Measurements from ENCODE around the gene PTPN4. TPM values are rescaled to one million over a fixed set of nuclear protein-coding genes. Genes with fewer than 3 reads are reported as not detected.
A peak's percentile ranks its signal among the peaks of the same experiment; 100 is the strongest.

PTPN4 gene
- total and polyA plus RNA-seq, 10 of the 15 experiments (the other 5 are each of a cell fraction or from before 2014, with no cell fraction given), result 5.0 to 29.7 (median 23.7) TPM

DNA sequence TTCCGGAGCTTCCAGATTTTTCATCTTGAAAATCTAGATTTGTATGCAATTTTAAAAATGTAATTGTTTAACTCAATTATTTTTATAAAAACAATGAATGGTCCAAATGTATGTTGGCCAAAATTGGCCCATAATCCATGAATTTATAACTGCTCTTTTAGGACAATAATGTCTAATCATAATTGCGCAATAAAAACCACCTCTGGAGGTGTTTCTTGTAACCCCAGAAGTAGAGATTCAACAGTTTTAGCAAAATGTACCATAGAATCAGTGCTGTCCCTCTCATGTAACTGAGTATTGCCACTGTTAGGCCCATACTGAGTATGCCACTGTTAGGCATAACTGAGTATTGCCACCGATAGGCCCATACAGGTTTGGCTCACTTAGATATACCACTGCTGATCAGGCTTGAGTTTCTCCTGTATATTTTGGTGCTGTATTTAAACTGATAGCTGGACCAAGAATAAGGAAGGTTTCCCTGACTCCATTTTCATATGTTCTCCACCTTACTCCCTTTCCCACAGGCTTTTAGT, 182.3 kb downstream of the PTPN4 start:
- Histone ChIP-seq H3K27me3 (replicated peaks in 1 of 2; ENCODE audit: control insufficient read depth in 2 of 2, insufficient read depth in 2 of 2, low read length in 1 of 2) (no peaks in the 10 kb centered on the region), H3K9ac (ENCODE audit: control insufficient read depth, insufficient read depth, low read length) (no peak overlapping the region), H3K27ac (ENCODE audit: control insufficient read depth, insufficient read depth) (no peak overlapping the region), H3K4me2 (ENCODE audit: control insufficient read depth, insufficient read depth) (no peak overlapping the region), H3K9me3 (replicated peaks; ENCODE audit: control insufficient read depth, insufficient read depth, low read length) (no peaks in the 10 kb centered on the region), H3K4me1 (ENCODE audit: control insufficient read depth, insufficient read depth, low read length) (no peaks in the 10 kb centered on the region), H3K79me2 (ENCODE audit: control insufficient read depth, insufficient read depth, low read length) (no peaks in the 10 kb centered on the region), H2AFZ (ENCODE audit: control insufficient read depth, low read depth, low read length) (no peak overlapping the region), H3K4me3 (no peak overlapping the region), H3K36me3 (ENCODE audit: control insufficient read depth in 2 of 2, insufficient read depth in 2 of 2, low read length in 1 of 2) (no peaks in the 10 kb centered on the region), H4K20me1 (ENCODE audit: control insufficient read depth, insufficient read depth) (no peaks in the 10 kb centered on the region)
- no TSS peak for BruUV-seq (replicated peaks)
- RAD21 ChIA-PET (ENCODE audit: unreplicated experiment), result no interaction called here
- CTCF ChIA-PET, result interaction anchor here (1.2 to 1.6 kb wide), 3 partner anchors 13 to 61 kb away, joined by 3 to 6 read pairs (median 3); no protein-coding TSS in a partner anchor
- DNase-seq (ENCODE audit: low read depth, low spot score), result no peak
- peak in 1 of 2 experiments; percentile 38; a peak in 1 of 4 replicates for TF ChIP-seq CEBPB (IDR thresholded peaks at IDR 0.05; ENCODE audit: borderline replicate concordance in 1 of 2, low read depth in 2 of 2, low read length in 2 of 2)
- TF ChIP-seq ESRRA (IDR thresholded peaks at IDR 0.05; ENCODE audit: low read length), result no peak
- POLR2A ChIA-PET, result interaction anchor here (0.6 to 0.7 kb wide), 2 partner anchors 65 to 85 kb away, joined by 3 read pairs; no protein-coding TSS in a partner anchor
- SMC1A ChIA-PET (ENCODE audit: uncharacterized antibody, unreplicated experiment), result interaction anchor here (1.1 to 2.2 kb wide), 8 partner anchors 8 to 32 kb away, joined by 3 to 13 read pairs (median 4); no protein-coding TSS in a partner anchor
- peak; percentile 66 for ATAC-seq
- 82% methylated on average over 3 of the region's 3 CpGs for WGBS (ENCODE audit: insufficient coverage, insufficient replicate concordance, low lambda C conversion rate, missing lambda C conversion rate)
- in situ Hi-C loops (cut with MboI), result no loop called here
- intact Hi-C loops (cut with micrococcal nuclease; ENCODE audit: unreplicated experiment), result no loop called here
- FAIRE-seq, result no peak

DNA sequence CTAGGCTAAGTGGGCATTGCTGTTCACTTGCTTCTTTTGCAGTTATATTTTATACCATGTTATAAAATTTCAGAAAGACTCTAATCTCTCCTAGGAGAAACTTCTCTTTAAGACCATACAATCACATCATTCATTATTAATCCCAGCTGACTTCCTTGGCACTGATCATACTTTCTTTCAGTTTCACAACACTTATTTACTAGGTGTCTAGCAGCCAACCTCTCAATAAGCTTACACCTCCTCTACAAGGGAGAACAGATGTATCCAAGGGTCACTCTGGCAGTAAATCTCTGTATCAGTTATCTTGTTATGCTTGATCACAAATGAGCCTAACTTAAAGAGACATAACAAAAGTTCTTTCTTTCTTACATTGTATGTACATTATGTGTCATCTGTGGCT, 183.3 kb downstream of the PTPN4 start:
- H3K79me2 ChIP-seq (ENCODE audit: control insufficient read depth, insufficient read depth, low read length), result no peaks in the 10 kb centered on the region
- H3K4me2 ChIP-seq (ENCODE audit: control insufficient read depth, insufficient read depth), result no peak overlapping the region
- intact Hi-C loops (cut with micrococcal nuclease; ENCODE audit: unreplicated experiment), result no loop called here
- no peak overlapping the region for H3K9ac ChIP-seq (ENCODE audit: control insufficient read depth, insufficient read depth, low read length)
- TF ChIP-seq, protein P1, sequence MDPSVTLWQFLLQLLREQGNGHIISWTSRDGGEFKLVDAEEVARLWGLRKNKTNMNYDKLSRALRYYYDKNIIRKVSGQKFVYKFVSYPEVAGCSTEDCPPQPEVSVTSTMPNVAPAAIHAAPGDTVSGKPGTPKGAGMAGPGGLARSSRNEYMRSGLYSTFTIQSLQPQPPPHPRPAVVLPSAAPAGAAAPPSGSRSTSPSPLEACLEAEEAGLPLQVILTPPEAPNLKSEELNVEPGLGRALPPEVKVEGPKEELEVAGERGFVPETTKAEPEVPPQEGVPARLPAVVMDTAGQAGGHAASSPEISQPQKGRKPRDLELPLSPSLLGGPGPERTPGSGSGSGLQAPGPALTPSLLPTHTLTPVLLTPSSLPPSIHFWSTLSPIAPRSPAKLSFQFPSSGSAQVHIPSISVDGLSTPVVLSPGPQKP (IDR thresholded peaks at IDR 0.05; ENCODE audit: low read depth, low read length), result no peak
- no peak overlapping the region for H2AFZ ChIP-seq (ENCODE audit: control insufficient read depth, low read depth, low read length)
- ChIA-PET RAD21 (ENCODE audit: unreplicated experiment) (no interaction called here), POLR2A (no interaction called here), CTCF (interaction anchor here (0.6 to 1.5 kb wide), 4 partner anchors 10 to 64 kb away, joined by 3 to 4 read pairs (median 3); no protein-coding TSS in a partner anchor), SMC1A (ENCODE audit: uncharacterized antibody, unreplicated experiment) (interaction anchor here (1.2 to 2.2 kb wide), 6 partner anchors 9 to 31 kb away, joined by 3 to 13 read pairs (median 4); no protein-coding TSS in a partner anchor)
- FAIRE-seq (no peak), DNase-seq (ENCODE audit: low read depth, low spot score) (no peak), ATAC-seq (peak; percentile 65)
- in situ Hi-C loops (cut with MboI), result no loop called here
- H3K4me1 ChIP-seq (ENCODE audit: control insufficient read depth, insufficient read depth, low read length), result no peaks in the 10 kb centered on the region
- no peak overlapping the region for H3K27ac ChIP-seq (ENCODE audit: control insufficient read depth, insufficient read depth)
- H4K20me1 ChIP-seq (ENCODE audit: control insufficient read depth, insufficient read depth), result no peaks in the 10 kb centered on the region
- no TSS peak for BruUV-seq (replicated peaks)
- H3K27me3 ChIP-seq (replicated peaks in 1 of 2; ENCODE audit: control insufficient read depth in 2 of 2, insufficient read depth in 2 of 2, low read length in 1 of 2), result no peaks in the 10 kb centered on the region
- no peak overlapping the region for H3K4me3 ChIP-seq
- H3K36me3 ChIP-seq (ENCODE audit: control insufficient read depth in 2 of 2, insufficient read depth in 2 of 2, low read length in 1 of 2), result no peaks in the 10 kb centered on the region
- H3K9me3 ChIP-seq (replicated peaks; ENCODE audit: control insufficient read depth, insufficient read depth, low read length), result no peaks in the 10 kb centered on the region

Data from GM12878 (cell line).